HCT116 (cell line): ENCODE results near the gene DNMT3A. TPM values are rescaled to one million over a fixed set of nuclear protein-coding genes. Genes with fewer than 3 reads are reported as not detected.

ENCODE experiments used
- ATAC-seq: fragments of 200-7000 bp; cut with Tn5 transposase; 2 replicates; pipeline ENCODE4 v1.9.1; 2020; ENCODE audit warnings: mild to moderate bottlenecking, moderate library complexity
- BruUV-seq: library from RNA; stranded (reverse); fragments of 400-500 nt; replicated peaks from 2 replicates; lab custom pipeline; 2021; lab: Mats Ljungman, UMichigan
- CTCF ChIA-PET: fragments of 300-600 bp; sonication (Branson Sonifier 250); formaldehyde crosslinking; loops from one replicate; lab custom pipeline; 2021; ENCODE audit warnings: antibody characterized with exemption; lab: Charles Lee
- POLR2A ChIA-PET: fragments of 300-600, 350-600 bp; sonication (Branson Sonifier 250); formaldehyde crosslinking; loops from one replicate; lab custom pipeline; 2021; ENCODE audit warnings: antibody characterized with exemption; lab: Charles Lee
- RAD21 ChIA-PET, 2 experiments: fragments of 300-600 bp; sonication (Branson Sonifier 250); formaldehyde crosslinking; loops; one replicate each; lab custom pipeline; 2023; ENCODE audit warnings: low total read pairs in 2 of 2; ENCODE audit not compliant: uncharacterized antibody in 2 of 2, unreplicated experiment in 2 of 2, low non-redundant PET in 1 of 2; lab: Charles Lee
- DNase-seq: peaks from one replicate; pipeline ENCODE4 v3.0.0-alpha.2; 2010; ENCODE audit warnings: low read depth, low spot score
- H2AFZ ChIP-seq: fragments of 200-600 bp; shearing (Covaris generic), sonication (generic); 2 replicates; pipeline ENCODE4 v1.6.1; 2017; ENCODE audit warnings: low read depth, mixed run types, mixed read lengths, antibody characterized with exemption, low read length; ENCODE audit not compliant: poor library complexity, severe bottlenecking
- H3K27ac ChIP-seq: 2 replicates; pipeline ENCODE4 v1.5.1; 2012; ENCODE audit warnings: low read depth, low read length
- H3K27me3 ChIP-seq: fragments of 200-600 bp; sonication (generic); 2 replicates; pipeline ENCODE4 v1.6.1; 2016; ENCODE audit warnings: mixed run types, low read length, mixed read lengths; ENCODE audit not compliant: insufficient read depth
- H3K36me3 ChIP-seq, 2 experiments: fragments of 200-500 bp in 1 of 2; fragments of 200-600 bp in 1 of 2; sonication (Bioruptor generic) in 1 of 2; sonication (generic) in 1 of 2; 2 replicates each; pipeline versions ENCODE4 v1.5.1 to v1.6.1; 2014 to 2016; ENCODE audit warnings: low read length in 2 of 2, inconsistent platforms in 1 of 2, mixed read lengths in 1 of 2, mixed run types in 1 of 2; ENCODE audit not compliant: insufficient read depth in 2 of 2, control insufficient read depth in 1 of 2
- H3K4me1 ChIP-seq, 2 experiments: fragments of 200-600 bp in 1 of 2; sonication (generic) in 1 of 2; 2 replicates each; pipeline versions ENCODE4 v1.5.1 to v1.6.1; 2012 to 2017; ENCODE audit warnings: low read length in 2 of 2, inconsistent platforms in 1 of 2, mild to moderate bottlenecking in 1 of 2, mixed read lengths in 1 of 2, mixed run types in 1 of 2, moderate library complexity in 1 of 2; ENCODE audit not compliant: insufficient read depth in 2 of 2, control insufficient read depth in 1 of 2
- H3K4me2 ChIP-seq: fragments of 200-600 bp; sonication (generic); 2 replicates; pipeline ENCODE4 v1.6.1; 2017; ENCODE audit warnings: mixed run types, low read length, mixed read lengths
- H3K4me3 ChIP-seq, 2 experiments: fragments of 200-600 bp in 1 of 2; sonication (generic) in 1 of 2; replicated peaks in 1 of 2; 2 replicates each; pipeline ENCODE4 v1.5.1; 2011 to 2016; ENCODE audit warnings: low read length in 2 of 2, control low read depth in 1 of 2, low read depth in 1 of 2, mild to moderate bottlenecking in 1 of 2, mixed read lengths in 1 of 2, mixed run types in 1 of 2
- H3K79me2 ChIP-seq: fragments of 200-600 bp; sonication (generic); 2 replicates; pipeline ENCODE4 v1.6.1; 2017; ENCODE audit warnings: mild to moderate bottlenecking, mixed run types, low read length, moderate library complexity, mixed read lengths; ENCODE audit not compliant: insufficient read depth
- H3K9ac ChIP-seq: fragments of 200-600 bp; sonication (generic); 2 replicates; pipeline ENCODE4 v1.6.1; 2016; ENCODE audit warnings: low read length, mixed read lengths
- H3K9me2 ChIP-seq: fragments of 200-600 bp; sonication (generic), shearing (Covaris generic); 2 replicates; pipeline ENCODE4 v1.6.1; 2017; ENCODE audit warnings: mixed run types, mild to moderate bottlenecking, moderate library complexity; ENCODE audit not compliant: insufficient read depth
- H3K9me3 ChIP-seq, 2 experiments: fragments of 200-500 bp in 1 of 2; fragments of 200-600 bp in 1 of 2; sonication (Bioruptor generic) in 1 of 2; sonication (generic) in 1 of 2; 2 replicates each; pipeline ENCODE4 v1.6.1; 2014 to 2017; ENCODE audit warnings: low read length in 2 of 2, mixed read lengths in 2 of 2, inconsistent platforms in 1 of 2, low read depth in 1 of 2, mild to moderate bottlenecking in 1 of 2, mixed run types in 1 of 2, moderate library complexity in 1 of 2; ENCODE audit not compliant: control insufficient read depth in 1 of 2, insufficient read depth in 1 of 2
- H4K20me1 ChIP-seq: fragments of 200-600 bp; sonication (generic), shearing (Covaris generic); 2 replicates; pipeline ENCODE4 v1.6.1; 2017; ENCODE audit warnings: mixed run types, mild to moderate bottlenecking, moderate library complexity; ENCODE audit not compliant: insufficient read depth
- CEBPB ChIP-seq: IDR thresholded peaks from 2 replicates; pipeline ENCODE4 v1.6.1; 2012; ENCODE audit warnings: low read depth
- ELF1 ChIP-seq: IDR thresholded peaks from 2 replicates; pipeline ENCODE4 v1.6.1; 2012; ENCODE audit warnings: low read depth, borderline replicate concordance
- EZH2 ChIP-seq: fragments of 200-600 bp; sonication (generic); IDR thresholded peaks from 2 replicates; pipeline ENCODE4 v1.6.1; 2017; ENCODE audit warnings: antibody characterized with exemption, mixed run types
- FOSL1 ChIP-seq: IDR thresholded peaks from 2 replicates; pipeline ENCODE4 v1.6.1; 2012; ENCODE audit warnings: low read depth
- RAD21 ChIP-seq: IDR thresholded peaks from 2 replicates; pipeline ENCODE4 v1.6.1; 2012; ENCODE audit warnings: low read depth, mild to moderate bottlenecking
- TCF7L2 ChIP-seq: IDR thresholded peaks from 2 replicates; pipeline ENCODE4 v1.7.0; 2011; ENCODE audit warnings: borderline replicate concordance, inconsistent platforms; ENCODE audit not compliant: insufficient read depth, insufficient read length; ENCODE audit errors: extremely low read depth
- YY1 ChIP-seq: IDR thresholded peaks from 2 replicates; pipeline ENCODE4 v1.6.1; 2011; ENCODE audit warnings: low read length, low read depth, moderate library complexity, mild to moderate bottlenecking; ENCODE audit not compliant: insufficient replicate concordance; ENCODE audit errors: extremely low read depth
- ZBTB33 ChIP-seq: IDR thresholded peaks from 2 replicates; pipeline ENCODE4 v1.6.1; 2011; ENCODE audit warnings: mild to moderate bottlenecking, low read length, moderate library complexity; ENCODE audit not compliant: insufficient replicate concordance; ENCODE audit errors: extremely low read depth
- intact Hi-C: fragments of 100-400 bp; cut with micrococcal nuclease; formaldehyde crosslinking; loops from 2 replicates; pipeline ENCODE4 v1.10.0; 2022
- total RNA-seq: library from RNA; stranded (reverse); gene quantifications from one replicate; pipeline ENCODE4 v1.2.1, GENCODE V29; 2021; ENCODE audit not compliant: unreplicated experiment
- TF ChIP-seq, protein P1 (sequence below), 3 experiments: fragments of 200-600 bp in 1 of 3; sonication (generic) in 1 of 3; IDR thresholded peaks in 2 of 3; conservative IDR thresholded peaks in 1 of 3; 2 replicates each; pipeline ENCODE4 v1.5.1; 2012 to 2017; ENCODE audit warnings: low read depth in 2 of 3, low read length in 2 of 3, antibody characterized with exemption in 1 of 3, borderline replicate concordance in 1 of 3, control low read depth in 1 of 3, mild to moderate bottlenecking in 1 of 3, mixed read lengths in 1 of 3, mixed run types in 1 of 3, moderate library complexity in 1 of 3; ENCODE audit not compliant: insufficient read depth in 1 of 3
- TF ChIP-seq, protein P2 (sequence below): IDR thresholded peaks from 2 replicates; pipeline ENCODE4 v1.6.1; 2012

Gene DNMT3A
- total RNA-seq, 1 experiment from 2014 or later: 14.3 TPM

DNA sequence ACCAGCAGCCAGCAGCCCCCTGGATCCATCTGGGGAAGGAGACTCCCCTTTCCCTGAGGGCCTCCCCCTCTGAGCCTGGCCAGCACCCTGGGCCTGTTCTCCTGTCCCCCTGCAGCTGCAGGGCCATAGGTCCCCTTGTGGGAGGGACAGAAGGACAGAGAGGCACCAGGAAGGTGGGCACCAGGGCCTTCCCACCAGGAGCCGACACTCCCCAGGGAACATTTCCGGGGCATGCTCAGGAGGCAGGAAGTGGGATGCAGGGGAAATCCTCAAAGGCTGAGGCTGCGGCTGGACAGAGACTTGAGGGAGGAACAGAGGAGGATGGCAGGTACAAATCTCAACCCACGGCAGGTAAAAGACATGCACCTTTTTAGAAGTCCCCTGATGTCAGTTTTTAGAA is 14.4 kb upstream of the DNMT3A start:
- BruUV-seq: no TSS peak

DNA sequence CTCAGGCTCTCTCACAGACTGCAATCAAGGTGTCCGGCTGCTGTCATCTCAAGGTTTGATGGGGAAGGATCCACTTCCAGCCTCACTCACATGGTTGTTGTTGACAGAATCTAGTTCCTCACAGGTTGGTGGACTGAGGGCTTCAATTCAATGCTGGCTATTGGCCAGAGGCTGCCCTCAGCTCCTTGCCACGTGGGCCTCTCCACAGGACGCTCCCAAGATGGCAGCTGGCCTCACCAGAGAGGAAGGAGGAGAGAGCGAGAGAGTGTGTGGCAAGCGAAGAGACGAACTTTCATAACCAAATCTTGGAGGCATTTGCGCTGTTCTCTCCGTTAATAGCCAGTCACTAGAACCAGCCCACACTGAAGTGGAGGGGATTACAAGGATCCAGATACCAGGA is 13.5 kb upstream of the DNMT3A start:
- Histone ChIP-seq H3K4me3 (no peak overlapping the region), H3K9me2 (no peaks in the 10 kb centered on the region), H3K4me1 (no peaks in the 10 kb centered on the region), H3K9me3 (no peaks in the 10 kb centered on the region)
- no peak for DNase-seq
- BruUV-seq: no TSS peak
- intact Hi-C loops: no loop called here
- no peak for TF ChIP-seq FOSL1
- TF ChIP-seq CEBPB: no peak
- TF ChIP-seq, protein P1, sequence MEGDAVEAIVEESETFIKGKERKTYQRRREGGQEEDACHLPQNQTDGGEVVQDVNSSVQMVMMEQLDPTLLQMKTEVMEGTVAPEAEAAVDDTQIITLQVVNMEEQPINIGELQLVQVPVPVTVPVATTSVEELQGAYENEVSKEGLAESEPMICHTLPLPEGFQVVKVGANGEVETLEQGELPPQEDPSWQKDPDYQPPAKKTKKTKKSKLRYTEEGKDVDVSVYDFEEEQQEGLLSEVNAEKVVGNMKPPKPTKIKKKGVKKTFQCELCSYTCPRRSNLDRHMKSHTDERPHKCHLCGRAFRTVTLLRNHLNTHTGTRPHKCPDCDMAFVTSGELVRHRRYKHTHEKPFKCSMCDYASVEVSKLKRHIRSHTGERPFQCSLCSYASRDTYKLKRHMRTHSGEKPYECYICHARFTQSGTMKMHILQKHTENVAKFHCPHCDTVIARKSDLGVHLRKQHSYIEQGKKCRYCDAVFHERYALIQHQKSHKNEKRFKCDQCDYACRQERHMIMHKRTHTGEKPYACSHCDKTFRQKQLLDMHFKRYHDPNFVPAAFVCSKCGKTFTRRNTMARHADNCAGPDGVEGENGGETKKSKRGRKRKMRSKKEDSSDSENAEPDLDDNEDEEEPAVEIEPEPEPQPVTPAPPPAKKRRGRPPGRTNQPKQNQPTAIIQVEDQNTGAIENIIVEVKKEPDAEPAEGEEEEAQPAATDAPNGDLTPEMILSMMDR (IDR thresholded peaks at IDR 0.05 in 2 of 3, conservative IDR thresholded peaks at IDR 0.05 in 1 of 3; ENCODE audit: borderline replicate concordance in 1 of 3, insufficient read depth in 1 of 3, low read depth in 2 of 3, low read length in 2 of 3): no peak
- TF ChIP-seq, protein P2, sequence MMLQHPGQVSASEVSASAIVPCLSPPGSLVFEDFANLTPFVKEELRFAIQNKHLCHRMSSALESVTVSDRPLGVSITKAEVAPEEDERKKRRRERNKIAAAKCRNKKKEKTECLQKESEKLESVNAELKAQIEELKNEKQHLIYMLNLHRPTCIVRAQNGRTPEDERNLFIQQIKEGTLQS: no peak
- no peak for TF ChIP-seq RAD21
- no peak for TF ChIP-seq EZH2
- TF ChIP-seq YY1: no peak
- TF ChIP-seq ELF1: no peak
- TF ChIP-seq, all 23 proteins: peak for 0
- Histone ChIP-seq H3K4me2 (no peak overlapping the region), H3K36me3 (no peaks in the 10 kb centered on the region), H3K9ac (no peak overlapping the region), H3K27me3 (no peaks in the 10 kb centered on the region), H2AFZ (no peak overlapping the region), H3K27ac (no peak overlapping the region), H3K79me2 (no peaks in the 10 kb centered on the region), H4K20me1 (no peaks in the 10 kb centered on the region)
- POLR2A ChIA-PET: no interaction called here
- CTCF ChIA-PET: no interaction called here
- ATAC-seq: no peak
- RAD21 ChIA-PET: no interaction called here

More for the DNA sequence above, 14.4 kb upstream of the DNMT3A start:
- no peak overlapping the region for H3K27ac ChIP-seq
- ChIA-PET RAD21 (no interaction called here), CTCF (no interaction called here), POLR2A (no interaction called here)
- H2AFZ ChIP-seq: no peak overlapping the region
- H3K9ac ChIP-seq: no peak overlapping the region
- H3K9me3 ChIP-seq: no peaks in the 10 kb centered on the region
- H3K4me1 ChIP-seq: no peaks in the 10 kb centered on the region
- no peaks in the 10 kb centered on the region for H3K9me2 ChIP-seq
- ATAC-seq: no peak
- no peak for DNase-seq
- H3K27me3 ChIP-seq: no peaks in the 10 kb centered on the region
- no peaks in the 10 kb centered on the region for H3K79me2 ChIP-seq
- intact Hi-C loops: no loop called here
- no peak for TF ChIP-seq TCF7L2
- no peak for TF ChIP-seq ZBTB33
- no peaks in the 10 kb centered on the region for H4K20me1 ChIP-seq
- H3K4me3 ChIP-seq: no peak overlapping the region
- no peak overlapping the region for H3K4me2 ChIP-seq
- H3K36me3 ChIP-seq: no peaks in the 10 kb centered on the region
